Globus pallidus (tissue), 1 donor: ENCODE measurements around the gene GTF2IRD2.
"Not testable (repeated sequence)": the region's sequence is repeated elsewhere in the genome, so short reads cannot be mapped to it uniquely, and the experiment has no call there.

Source experiments
- DNase-seq: peaks from one replicate; pipeline ENCODE4 v3.0.0-alpha.2; 2015; ENCODE audit warnings: low spot score

Gene GTF2IRD2

DNA sequence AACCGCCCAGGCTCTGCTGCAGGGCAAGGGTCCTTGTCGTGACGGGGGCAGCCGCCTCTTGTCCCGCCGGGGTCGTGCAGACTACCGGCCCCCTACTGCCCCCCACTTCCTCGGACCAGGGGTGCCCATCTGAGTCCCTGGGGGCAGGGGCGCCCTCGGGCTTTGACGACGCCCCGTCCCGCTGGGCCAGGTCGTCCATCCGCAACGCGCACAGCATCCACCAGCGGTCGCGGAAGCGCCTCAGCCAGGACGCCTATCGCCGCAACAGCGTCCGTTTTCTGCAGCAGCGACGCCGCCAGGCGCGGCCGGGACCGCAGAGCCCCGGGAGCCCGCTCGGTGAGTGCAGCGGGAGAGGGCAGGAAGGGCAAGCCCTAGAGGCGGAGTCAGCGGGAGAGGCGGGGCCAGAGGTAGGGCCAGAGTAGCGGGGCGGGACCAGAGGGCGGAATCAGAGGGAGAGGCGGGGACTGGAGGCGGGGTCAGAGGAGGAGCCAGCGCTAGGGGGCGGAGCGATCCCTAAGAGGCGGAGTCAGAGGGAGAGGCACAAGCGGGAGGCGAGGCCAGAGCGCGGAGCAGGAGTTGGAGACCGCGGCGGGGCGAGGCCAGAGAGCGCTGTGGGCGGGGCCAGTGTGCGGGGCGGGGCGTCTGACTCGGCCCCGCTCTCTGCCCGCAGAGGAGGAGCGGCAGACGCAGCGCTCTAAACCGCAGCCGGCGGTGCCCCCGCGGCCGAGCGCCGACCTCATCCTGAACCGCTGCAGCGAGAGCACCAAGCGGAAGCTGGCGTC, 62.8 kb downstream of the GTF2IRD2 start:
- DNase-seq: peak; percentile 94

DNA sequence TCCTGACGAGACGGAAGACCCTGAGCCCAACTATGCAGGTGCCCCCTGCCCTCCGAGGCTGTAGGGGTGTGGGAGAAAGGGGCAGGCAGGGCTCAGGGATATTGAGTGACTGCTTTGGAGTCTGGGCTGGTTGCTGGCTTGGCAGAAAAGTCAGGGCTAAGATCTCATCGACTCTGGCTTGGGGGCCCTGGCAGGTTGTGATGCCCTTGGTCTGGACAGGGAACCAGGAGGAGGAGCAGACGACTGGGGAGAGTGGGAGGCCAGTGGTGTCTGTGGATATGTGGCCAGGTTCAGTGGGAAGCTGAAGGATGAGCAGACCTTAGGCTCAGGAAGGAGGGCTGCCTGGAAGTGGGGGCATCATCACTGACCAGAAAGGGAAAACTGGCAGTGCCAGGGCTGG, 67.8 kb downstream of the GTF2IRD2 start:
- not testable (repeated sequence) for DNase-seq

DNA sequence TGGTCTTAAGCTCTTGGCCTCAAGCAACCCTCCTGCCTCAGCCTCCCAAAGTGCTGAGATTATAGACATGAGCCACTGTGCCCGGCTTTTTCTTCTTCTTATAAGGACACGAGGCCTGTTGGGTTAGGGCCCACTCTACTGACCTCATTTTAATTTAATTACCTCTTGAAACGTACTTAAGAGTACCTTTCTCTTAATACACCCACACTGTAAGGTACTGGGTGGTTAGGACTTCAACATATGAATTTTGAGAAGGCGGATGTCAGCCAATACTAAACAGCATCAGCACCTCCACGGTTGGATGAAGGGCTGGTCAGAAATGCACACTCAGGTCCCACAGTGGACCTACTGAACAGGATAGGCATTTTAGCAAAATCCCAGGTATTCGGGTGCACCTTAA, 69.7 kb downstream of the GTF2IRD2 start:
- DNase-seq: not testable (repeated sequence)

DNA sequence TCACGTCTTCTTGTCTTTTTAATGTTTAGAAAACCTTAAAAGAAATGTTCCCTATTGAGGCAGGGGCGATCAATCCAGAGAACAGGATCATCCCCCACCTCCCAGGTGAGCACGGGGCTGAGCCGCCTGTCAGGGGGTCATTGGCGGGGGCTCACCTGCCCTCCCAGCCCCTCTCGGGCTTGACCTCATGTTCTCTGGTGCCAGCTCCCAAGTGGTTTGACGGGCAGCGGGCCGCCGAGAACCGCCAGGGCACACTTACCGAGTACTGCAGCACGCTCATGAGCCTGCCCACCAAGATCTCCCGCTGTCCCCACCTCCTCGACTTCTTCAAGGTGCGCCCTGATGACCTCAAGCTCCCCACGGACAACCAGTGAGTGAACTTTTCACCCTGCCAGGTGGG, 72.4 kb downstream of the GTF2IRD2 start:
- not testable (repeated sequence) for DNase-seq

DNA sequence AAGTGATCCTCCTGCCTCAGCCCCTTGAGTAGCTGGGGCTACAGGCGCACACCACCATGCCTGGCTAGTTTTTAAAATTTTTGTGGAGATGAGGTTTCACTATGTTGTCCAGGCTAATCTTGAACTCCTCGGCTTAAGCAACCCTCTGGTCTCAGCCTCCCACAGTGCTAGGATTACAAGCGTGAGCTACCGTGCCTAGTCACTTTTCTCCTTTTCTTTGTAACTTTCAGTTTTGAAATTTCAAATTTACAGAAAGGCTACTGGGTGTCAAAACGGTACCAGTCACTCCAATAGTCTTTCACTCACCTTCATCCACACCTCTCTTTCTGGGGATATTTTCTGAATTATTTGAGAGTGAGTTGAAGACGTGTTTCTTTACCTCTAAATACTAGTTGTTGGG, 76.3 kb downstream of the GTF2IRD2 start:
- DNase-seq: not testable (repeated sequence)

DNA sequence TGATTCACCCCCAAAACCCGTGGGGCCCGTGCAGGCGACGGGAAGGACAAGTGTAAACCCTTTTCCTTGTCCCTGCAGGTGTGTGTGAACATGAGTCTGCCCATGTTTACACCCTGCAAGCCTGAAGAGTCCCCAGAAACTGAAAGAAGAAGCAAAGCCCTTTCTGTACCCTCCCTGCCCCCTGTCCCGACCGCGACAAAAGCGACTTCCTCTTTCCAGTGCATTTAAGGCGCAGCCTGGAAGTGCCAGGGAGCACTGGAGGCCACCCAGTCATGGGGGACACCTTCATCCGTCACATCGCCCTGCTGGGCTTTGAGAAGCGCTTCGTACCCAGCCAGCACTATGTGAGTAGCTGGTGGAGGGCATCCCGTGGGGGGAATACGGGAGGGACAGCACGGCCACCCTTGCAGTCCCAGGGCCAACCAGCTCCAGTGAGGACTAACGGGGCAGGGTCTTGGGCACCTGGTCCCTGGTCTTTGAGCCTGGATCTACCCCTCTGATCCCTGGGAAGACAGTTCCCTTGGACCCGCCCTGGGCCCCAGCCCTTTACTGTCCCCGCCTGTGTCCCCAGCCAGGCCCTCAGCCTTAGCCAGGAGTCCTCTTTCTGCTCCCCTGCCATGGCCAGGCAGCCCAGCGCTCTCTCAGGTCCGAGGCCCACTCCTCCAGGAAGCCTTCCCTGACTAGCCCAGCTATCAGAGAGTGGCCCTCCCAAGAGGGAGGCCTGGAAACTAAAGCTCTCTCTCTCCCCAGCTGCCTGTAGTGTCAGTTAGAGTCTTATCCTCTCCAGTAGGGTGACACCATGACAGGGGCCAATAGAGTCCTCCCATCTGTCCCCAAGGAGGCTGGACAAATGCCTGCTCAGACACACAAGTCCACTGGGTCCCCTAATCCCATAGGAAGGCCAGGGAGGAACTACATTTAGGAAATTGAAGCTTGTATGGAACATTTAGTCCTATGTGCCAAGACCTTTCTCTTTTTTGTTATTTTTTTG, 77.3 kb downstream of the GTF2IRD2 start, which contains the start of gene NCF1:
Gene NCF1, plus strand, starts transcription at position 252 of the 991 bp plus-strand sequence. Its CDS starts 21 bp downstream, at position 273.
- not testable (repeated sequence) for DNase-seq

DNA sequence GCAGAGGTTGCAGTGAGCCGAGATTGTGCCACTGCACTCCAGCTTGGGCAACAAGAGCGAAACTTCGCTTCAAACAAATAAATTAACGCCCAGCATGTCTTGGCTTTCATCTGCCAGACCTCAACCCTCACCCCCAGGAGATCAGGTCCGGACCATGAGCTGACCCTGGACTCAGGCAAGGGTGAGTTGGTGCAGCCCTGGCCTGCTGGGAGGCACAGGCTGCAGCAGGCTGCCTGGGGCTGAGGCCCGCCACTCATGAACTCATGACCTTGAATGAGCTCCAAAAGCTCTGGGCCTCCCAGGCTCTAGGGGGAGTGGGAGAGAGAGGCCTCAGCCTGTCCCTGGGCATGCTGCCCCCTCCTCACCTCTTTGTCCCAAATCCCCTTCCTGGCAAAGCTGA, 79.3 kb downstream of the GTF2IRD2 start:
- DNase-seq: not testable (repeated sequence)

DNA sequence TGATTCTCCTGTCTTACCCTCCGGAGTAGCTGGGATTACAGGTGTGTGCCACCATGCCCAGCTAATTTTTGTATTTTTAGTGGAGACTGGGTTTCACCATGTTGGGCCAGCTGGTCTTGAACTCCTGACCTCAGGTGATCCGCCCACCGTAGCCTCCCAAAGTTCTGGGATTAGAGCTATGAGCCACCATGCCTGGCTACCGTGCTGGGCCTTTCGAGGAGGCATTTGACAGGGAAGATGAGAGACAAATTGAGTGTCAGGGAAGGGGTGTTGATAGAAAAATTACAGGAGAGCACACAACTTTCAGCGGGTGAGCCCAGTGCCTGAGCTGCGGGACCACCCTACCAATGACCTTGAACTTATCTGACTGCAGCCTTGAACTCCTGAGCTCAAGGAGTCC, 81.3 kb downstream of the GTF2IRD2 start:
- DNase-seq: not testable (repeated sequence)

DNA sequence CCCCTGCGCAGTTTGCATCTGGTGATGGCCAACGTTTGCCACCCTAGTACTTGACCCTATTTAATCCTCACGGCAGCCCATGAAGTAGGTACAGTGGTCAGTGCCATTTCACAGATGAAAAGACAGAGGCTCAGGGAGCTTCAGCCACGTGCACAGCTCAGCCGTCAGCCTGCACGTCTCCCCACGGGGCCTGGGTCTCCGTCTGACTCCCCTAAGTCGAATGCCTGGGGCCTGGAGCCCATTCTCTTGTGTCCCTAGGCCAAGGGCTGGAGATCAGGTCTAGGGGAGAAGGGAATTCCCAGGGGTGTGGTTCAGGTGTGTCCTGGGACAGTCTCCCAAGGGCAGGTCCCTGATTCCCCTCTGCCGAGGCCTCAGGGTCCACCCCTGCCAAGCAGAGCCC, 84.4 kb downstream of the GTF2IRD2 start:
- DNase-seq: not testable (repeated sequence)

DNA sequence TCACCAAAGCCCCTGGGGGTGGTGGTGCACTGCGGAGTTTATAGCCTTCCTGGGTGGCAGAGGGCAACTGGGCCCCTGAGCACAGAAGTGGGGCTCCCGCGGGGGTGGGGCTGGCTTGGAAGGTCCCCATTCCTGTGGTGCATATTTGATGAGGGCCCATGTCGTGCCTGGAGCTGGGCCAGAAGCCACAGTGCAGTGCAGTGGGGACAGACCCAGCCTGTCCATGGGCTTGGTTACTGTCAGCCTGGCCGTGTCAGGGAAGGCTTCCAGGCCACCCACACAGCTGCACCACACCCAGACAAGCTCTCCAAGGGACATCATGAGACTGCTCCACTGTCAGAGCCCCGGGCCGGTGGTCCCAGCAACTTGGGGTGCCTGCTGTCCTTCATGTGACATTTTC, 84.9 kb downstream of the GTF2IRD2 start:
- not testable (repeated sequence) for DNase-seq

DNA sequence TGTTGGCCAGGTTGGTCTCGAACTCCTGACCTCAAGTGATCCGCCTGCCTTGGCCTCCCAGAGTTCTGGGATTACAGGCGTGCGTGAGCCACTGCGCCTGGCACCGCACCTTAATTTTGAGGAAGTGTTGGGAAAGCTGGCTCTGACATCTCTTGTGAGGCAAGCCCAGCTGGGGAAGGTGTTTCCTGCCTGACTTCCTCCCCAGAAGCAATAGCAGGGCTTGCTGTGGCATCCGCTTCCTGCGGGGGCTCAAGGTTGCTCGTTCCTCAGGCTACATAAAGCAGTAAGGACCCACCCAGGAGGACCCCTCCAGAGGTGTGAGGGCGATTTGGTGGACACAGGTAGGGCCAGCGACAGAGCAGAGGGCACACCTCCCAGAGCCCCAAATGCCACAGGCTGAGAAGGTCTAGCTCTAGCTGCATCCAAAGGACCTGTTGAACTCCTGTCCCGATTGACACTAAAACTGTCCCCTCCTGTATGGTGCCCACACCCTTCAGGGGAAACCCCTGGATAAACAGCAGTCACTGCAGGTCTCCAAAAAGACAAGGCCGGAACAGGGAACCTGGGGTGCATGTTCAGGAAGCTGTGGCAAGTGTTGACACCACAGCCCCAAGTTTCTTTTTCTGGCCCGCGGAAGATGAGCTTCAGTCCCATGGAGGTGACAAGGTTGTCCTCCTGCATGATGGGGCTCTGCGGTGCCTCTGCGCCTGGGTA, 86.0 kb downstream of the GTF2IRD2 start:
- not testable (repeated sequence) for DNase-seq

DNA sequence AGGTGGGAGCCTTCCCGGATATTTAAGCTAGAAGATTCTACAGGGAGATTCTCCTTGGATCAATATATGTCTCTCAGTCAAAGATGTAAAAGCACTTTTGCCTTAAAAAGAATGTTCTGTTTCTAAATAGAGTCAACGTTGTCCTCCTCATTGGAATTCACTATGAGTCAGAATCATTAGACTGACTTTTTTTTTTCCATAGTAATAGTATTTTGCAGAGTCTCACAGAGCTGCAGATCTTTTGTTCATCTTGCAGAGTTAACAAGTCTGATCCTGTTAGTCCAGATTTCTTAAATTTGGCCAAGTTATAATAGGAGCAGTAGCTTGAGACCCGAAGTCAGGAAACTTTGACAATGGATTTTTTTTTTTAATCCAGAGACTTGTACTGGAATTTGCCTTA, 92.4 kb downstream of the GTF2IRD2 start:
- not testable (repeated sequence) for DNase-seq

DNA sequence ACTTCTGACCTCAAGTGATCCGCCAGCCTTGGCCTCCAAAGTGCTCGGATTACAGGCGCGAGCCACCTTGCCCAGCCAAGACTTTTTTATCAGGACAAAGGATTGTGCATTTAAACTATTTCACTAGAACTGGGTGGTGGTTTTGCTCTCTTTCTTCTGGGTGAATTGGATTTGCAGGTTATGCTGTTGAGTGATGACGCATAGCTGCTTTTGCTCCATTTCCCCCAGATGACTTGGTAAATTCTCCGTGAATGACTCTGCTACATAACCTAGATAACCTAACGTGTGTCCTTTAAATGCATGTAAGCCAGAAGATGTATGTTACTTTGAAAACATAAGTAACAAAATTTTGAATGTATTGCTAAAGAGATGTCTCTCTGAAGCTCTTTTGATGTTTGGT, 93.1 kb downstream of the GTF2IRD2 start:
- not testable (repeated sequence) for DNase-seq

DNA sequence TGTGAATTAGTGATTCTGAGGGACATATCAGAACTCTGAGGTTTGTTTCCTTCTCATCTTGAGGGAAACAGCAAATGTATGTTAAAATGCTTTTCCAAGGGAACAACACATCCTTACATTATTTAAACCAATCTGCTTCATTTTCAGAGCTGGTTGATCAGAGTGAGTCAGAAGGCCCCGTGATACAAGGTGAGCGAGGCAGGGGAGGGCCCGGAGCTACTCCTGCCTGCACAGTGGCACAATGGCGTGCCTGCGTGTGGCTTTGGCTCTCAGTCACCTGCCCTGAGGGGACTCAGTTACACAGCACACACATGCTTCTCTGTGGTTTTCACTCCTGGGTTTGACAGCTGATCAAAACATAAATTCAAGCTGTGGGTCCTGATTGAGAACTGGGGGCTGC, 94.7 kb downstream of the GTF2IRD2 start:
- DNase-seq: not testable (repeated sequence)

DNA sequence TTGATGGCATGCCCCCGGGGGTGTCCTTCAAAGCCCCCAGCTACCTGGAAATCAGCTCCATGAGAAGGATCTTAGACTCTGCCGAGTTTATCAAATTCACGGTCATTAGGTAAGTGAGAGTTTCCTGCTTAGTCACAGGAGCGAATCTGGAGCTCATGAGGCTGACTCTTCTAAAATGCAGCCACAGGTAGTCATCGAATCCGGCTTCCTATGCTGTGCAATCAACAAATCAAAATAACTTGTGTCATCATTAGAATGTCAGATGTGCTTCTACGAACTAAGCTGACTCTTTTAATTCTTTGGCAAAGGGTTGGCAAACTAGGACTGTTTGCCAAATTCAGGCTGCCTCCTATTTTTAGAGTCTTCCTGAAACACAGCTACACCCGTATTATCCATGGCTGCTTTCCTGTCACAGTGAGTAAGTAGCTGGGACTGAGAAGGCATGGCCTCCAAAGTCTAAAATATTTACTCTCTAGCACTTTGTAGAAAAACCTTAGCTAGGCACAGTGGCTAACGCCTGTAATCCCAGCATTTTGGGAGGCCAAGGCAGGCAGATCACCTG, 97.4 kb downstream of the GTF2IRD2 start:
- not testable (repeated sequence) for DNase-seq
